H1 (cell line): ENCODE results near the gene GRIP1. TPM values are rescaled to one million over a fixed set of nuclear protein-coding genes. Genes with fewer than 3 reads are reported as not detected.

Experiments used
- CTCF ChIA-PET: fragments of 300-600 bp; sonication (Branson Sonifier 250); formaldehyde crosslinking; loops from one replicate; lab custom pipeline; 2021; ENCODE audit not compliant: partially characterized antibody; lab: Charles Lee
- POLR2A ChIA-PET: fragments of 300-600 bp; sonication (Branson Sonifier 250); formaldehyde crosslinking; loops from one replicate; lab custom pipeline; 2021; ENCODE audit warnings: inconsistent platforms; ENCODE audit not compliant: partially characterized antibody; lab: Charles Lee
- DNase-seq, 2 experiments: peaks; one replicate each; pipeline versions ENCODE4 v3.0.0 to v3.0.0-alpha.2; 2010 to 2022; ENCODE audit warnings: low spot score in 2 of 2, low read depth in 1 of 2, mixed read lengths in 1 of 2
- FAIRE-seq: peaks from 2 replicates; lab custom pipeline; 2011; peaks lifted over from hg19 to GRCh38; lab: Jason Lieb, UNC
- H2AFZ ChIP-seq: 2 replicates; pipeline ENCODE4 v1.8.1; 2012; ENCODE audit warnings: low read length, inconsistent platforms
- H2AK5ac ChIP-seq: 2 replicates; pipeline ENCODE4 v1.6.1; 2013; ENCODE audit warnings: low read depth, low read length
- H2BK120ac ChIP-seq: replicated peaks from 2 replicates; pipeline ENCODE3; 2013; ENCODE audit warnings: low read depth, low read length, inconsistent platforms
- H2BK12ac ChIP-seq: 2 replicates; pipeline ENCODE4 v1.6.1; 2013; ENCODE audit warnings: low read depth, low read length
- H2BK15ac ChIP-seq: 2 replicates; pipeline ENCODE4 v1.6.1; 2013; ENCODE audit warnings: low read length
- H2BK20ac ChIP-seq: 2 replicates; pipeline ENCODE4 v1.6.1; 2013; ENCODE audit warnings: low read length
- H2BK5ac ChIP-seq: 2 replicates; pipeline ENCODE4 v1.6.1; 2013; ENCODE audit warnings: low read depth, low read length
- H3K14ac ChIP-seq: 2 replicates; pipeline ENCODE4 v1.6.1; 2013; ENCODE audit warnings: inconsistent platforms; ENCODE audit not compliant: insufficient read length
- H3K18ac ChIP-seq: 2 replicates; pipeline ENCODE4 v1.6.1; 2013; ENCODE audit warnings: low read length; ENCODE audit errors: extremely low read depth
- H3K23ac ChIP-seq: 2 replicates; pipeline ENCODE4 v1.6.1; 2013; ENCODE audit warnings: inconsistent platforms; ENCODE audit not compliant: insufficient read length
- H3K23me2 ChIP-seq: 2 replicates; pipeline ENCODE4 v1.6.1; 2013; ENCODE audit warnings: low read depth, low read length
- H3K27ac ChIP-seq: 2 replicates; pipeline ENCODE4 v1.6.1; 2011; ENCODE audit warnings: low read depth, low read length, inconsistent platforms
- H3K27me3 ChIP-seq, 4 experiments: replicated peaks in 1 of 4; 1 replicate in 1 of 4; 2 replicates in 3 of 4; pipeline versions ENCODE4 v1.6.1 to v1.8.1; 2011 to 2013; ENCODE audit warnings: low read length in 3 of 4, mild to moderate bottlenecking in 3 of 4, inconsistent platforms in 2 of 4, mixed read lengths in 2 of 4, moderate library complexity in 1 of 4; ENCODE audit not compliant: control insufficient read depth in 3 of 4, insufficient read depth in 3 of 4; ENCODE audit errors: extremely low read depth in 1 of 4
- H3K36me3 ChIP-seq, 4 experiments: 2 replicates each; pipeline versions ENCODE4 v1.6.1 to v1.8.1; 2011 to 2013; ENCODE audit warnings: mild to moderate bottlenecking in 4 of 4, low read length in 3 of 4, moderate library complexity in 2 of 4, control low read depth in 1 of 4, inconsistent platforms in 1 of 4; ENCODE audit not compliant: insufficient read depth in 4 of 4, control insufficient read depth in 2 of 4
- H3K4ac ChIP-seq: replicated peaks from 2 replicates; pipeline ENCODE3; 2013; ENCODE audit warnings: low read length, low read depth, mixed read lengths, inconsistent platforms; ENCODE audit not compliant: insufficient read length
- H3K4me1 ChIP-seq, 4 experiments: replicated peaks in 1 of 4; 1 replicate in 1 of 4; 2 replicates in 3 of 4; pipeline versions ENCODE4 v1.6.1 to v1.8.1; 2011 to 2013; ENCODE audit warnings: low read length in 3 of 4, inconsistent platforms in 2 of 4, mixed read lengths in 1 of 4; ENCODE audit not compliant: insufficient read depth in 4 of 4, control insufficient read depth in 3 of 4
- H3K4me2 ChIP-seq, 2 experiments: 2 replicates each; pipeline versions ENCODE4 v1.6.1 to v1.8.1; 2011 to 2013; ENCODE audit warnings: low read depth in 2 of 2, low read length in 2 of 2, control low read depth in 1 of 2, inconsistent platforms in 1 of 2, mild to moderate bottlenecking in 1 of 2; ENCODE audit not compliant: insufficient read depth in 1 of 2
- H3K4me3 ChIP-seq, 4 experiments: fragments of 200-600, 300-600 bp in 1 of 4; sonication (generic), shearing (Covaris generic), sonication (Bioruptor Twin) in 1 of 4; 2 replicates each; pipeline versions ENCODE4 v1.5.1 to v1.8.1; 2011 to 2016; ENCODE audit warnings: low read length in 4 of 4, low read depth in 3 of 4, control low read depth in 2 of 4, inconsistent platforms in 2 of 4, mild to moderate bottlenecking in 2 of 4, mixed read lengths in 1 of 4, moderate library complexity in 1 of 4; ENCODE audit not compliant: insufficient read depth in 2 of 4; ENCODE audit errors: extremely low read depth in 1 of 4
- H3K56ac ChIP-seq: replicated peaks from 2 replicates; pipeline ENCODE3; 2013; ENCODE audit warnings: low read depth, mild to moderate bottlenecking, mixed read lengths, low read length, inconsistent platforms; ENCODE audit not compliant: insufficient read length
- H3K79me1 ChIP-seq: 2 replicates; pipeline ENCODE4 v1.6.1; 2013; ENCODE audit warnings: low read depth, low read length, control low read depth
- H3K79me2 ChIP-seq, 2 experiments: 2 replicates each; pipeline versions ENCODE4 v1.6.1 to v1.8.1; 2012 to 2013; ENCODE audit warnings: low read length in 2 of 2, mild to moderate bottlenecking in 2 of 2, inconsistent platforms in 1 of 2; ENCODE audit not compliant: insufficient read depth in 2 of 2, control insufficient read depth in 1 of 2
- H3K9ac ChIP-seq, 4 experiments: replicated peaks in 1 of 4; 1 replicate in 1 of 4; 2 replicates in 3 of 4; pipeline versions ENCODE4 v1.6.1 to v1.8.1; 2011 to 2013; ENCODE audit warnings: low read depth in 3 of 4, low read length in 3 of 4, control low read depth in 2 of 4, mild to moderate bottlenecking in 2 of 4, moderate library complexity in 2 of 4, inconsistent platforms in 1 of 4; ENCODE audit errors: extremely low read depth in 1 of 4
- H3K9me3 ChIP-seq, 2 experiments: 2 replicates each; pipeline versions ENCODE4 v1.6.1 to v1.8.1; 2012 to 2013; ENCODE audit warnings: mild to moderate bottlenecking in 2 of 2, moderate library complexity in 2 of 2, control low read depth in 1 of 2, inconsistent platforms in 1 of 2, low read depth in 1 of 2, low read length in 1 of 2, mixed read lengths in 1 of 2; ENCODE audit not compliant: insufficient read depth in 2 of 2
- H4K20me1 ChIP-seq, 2 experiments: replicated peaks in 1 of 2; 2 replicates each; pipeline versions ENCODE3 to v1.8.1; 2011 to 2013; ENCODE audit warnings: inconsistent platforms in 2 of 2, low read length in 2 of 2, mild to moderate bottlenecking in 1 of 2; ENCODE audit not compliant: insufficient read depth in 2 of 2, control insufficient read depth in 1 of 2
- H4K5ac ChIP-seq: 2 replicates; pipeline ENCODE4 v1.6.1; 2013; ENCODE audit warnings: low read length, low read depth, mixed read lengths, inconsistent platforms; ENCODE audit not compliant: insufficient read length
- H4K8ac ChIP-seq: 2 replicates; pipeline ENCODE4 v1.8.0; 2013; ENCODE audit warnings: mild to moderate bottlenecking, moderate library complexity, low read length, inconsistent platforms; ENCODE audit not compliant: insufficient read depth; ENCODE audit errors: extremely low read depth
- H4K91ac ChIP-seq: replicated peaks from 2 replicates; pipeline ENCODE3; 2013; ENCODE audit warnings: low read length, mixed read lengths, inconsistent platforms; ENCODE audit not compliant: insufficient read length
- RBBP5 ChIP-seq: IDR thresholded peaks from 2 replicates; pipeline ENCODE4 v1.7.1; 2012; ENCODE audit warnings: low read depth, mild to moderate bottlenecking, inconsistent platforms, low read length, moderate library complexity, borderline replicate concordance
- WGBS, 2 experiments: shearing (Covaris generic) in 1 of 2; methylation state at CpG; one replicate each; pipeline versions ENCODE4 v1.1.6 to v1.1.7; 2013 to 2015; ENCODE audit warnings: low lambda C conversion rate in 2 of 2, mixed read lengths in 2 of 2, inconsistent platforms in 1 of 2, low coverage in 1 of 2, missing lambda C conversion rate in 1 of 2; ENCODE audit not compliant: insufficient replicate concordance in 2 of 2, insufficient coverage in 1 of 2, insufficient read length in 1 of 2; ENCODE audit errors: extremely low coverage in 1 of 2, missing lambda C conversion rate in 1 of 2; 5-methylcytosine and 5-hydroxymethylcytosine counted together
- polyA plus RNA-seq, 7 experiments: library from polyadenylated mRNA; depleted of rRNA in 3 of 7; stranded (reverse) in 5 of 7; unstranded in 2 of 7; fragments of >200 nt in 5 of 7; fragments of 200-250 nt in 2 of 7; gene quantifications; 1 replicate in 5 of 7; 2 replicates in 1 of 7; 4 replicates in 1 of 7; pipeline versions ENCODE4 v1.2.1 to v1.2.3, GENCODE V29; 2011 to 2013; ENCODE audit warnings: missing spikeins in 2 of 7, mixed read lengths in 2 of 7
- total RNA-seq: library from RNA; stranded (reverse); fragmentation: NEBNext Ultra II Directional; extraction: Animal tissue kit (Norgen Biotek cat#: 25700); gene quantifications from 2 replicates; pipeline ENCODE4 v1.2.1, GENCODE V29; 2021

Gene GRIP1
- total and polyA plus RNA-seq, 2 of the 8 experiments (the other 6 are each of a cell fraction or from before 2014, with no cell fraction given) = 4.5 to 27.3 TPM

GRCh38 chr12:66709893-66710292 is 31.0 kb upstream of the GRIP1 start:
- Histone ChIP-seq H3K79me2 (no peaks in the 10 kb centered on the region), H2BK15ac (no peak overlapping the region), H2BK12ac (no peak overlapping the region), H3K23me2 (peaks cover 4% of the 10 kb centered on the region; the same call in 1 of the 2 replicates), H2BK5ac (no peak overlapping the region), H2BK20ac (no peak overlapping the region), H3K18ac (no peak overlapping the region), H2AFZ (no peak overlapping the region), H2AK5ac (no peak overlapping the region), H3K4ac (no peak overlapping the region), H3K14ac (no peak overlapping the region), H3K4me2 (no peak overlapping the region), H3K4me1 (no peaks in the 10 kb centered on the region), H4K5ac (no peak overlapping the region), H2BK120ac (no peak overlapping the region), H3K4me3 (no peak overlapping the region), H4K91ac (no peak overlapping the region), H3K9ac (no peak overlapping the region), H3K9me3 (no peaks in the 10 kb centered on the region), H3K36me3 (no peaks in the 10 kb centered on the region), H4K20me1 (no peaks in the 10 kb centered on the region), H3K27ac (no peak overlapping the region), H3K79me1 (no peaks in the 10 kb centered on the region), H3K56ac (no peak overlapping the region), H3K27me3 (no peaks in the 10 kb centered on the region), H3K23ac (no peak overlapping the region), H4K8ac (no peak overlapping the region)
- ChIA-PET POLR2A (interaction anchor here (2.0 kb wide), 1 partner anchor 20 kb away, joined by 5 read pairs; no protein-coding TSS in a partner anchor), CTCF (interaction anchor here (0.7 to 3.8 kb wide), 16 partner anchors 9 to 189 kb away, joined by 3 to 33 read pairs (median 4); no protein-coding TSS in a partner anchor)
- FAIRE-seq = no peak
- TF ChIP-seq RBBP5 = no peak
- no peak for DNase-seq
- WGBS, 2 experiments = 92% methylated on average over 2 of the region's 2 CpGs; no CpG with 5 or more reads in 1 of the 2 experiments
